Hepatocyte (in vitro differentiated cells): ENCODE data around the gene SCIN. TPM values are rescaled to one million over a fixed set of nuclear protein-coding genes. Genes with fewer than 3 reads are reported as not detected.

ENCODE experiments used
- DNase-seq: peaks from one replicate; pipeline ENCODE4 v3.0.0-alpha.2; 2016; ENCODE audit warnings: low spot score
- H2AFZ ChIP-seq: fragments of 200-600 bp; sonication (generic); 2 replicates; pipeline ENCODE4 v1.6.0; 2016; ENCODE audit warnings: antibody characterized with exemption, mild to moderate bottlenecking
- H3K27ac ChIP-seq: fragments of 200-600 bp; sonication (generic); 2 replicates; pipeline ENCODE4 v1.5.1; 2016; ENCODE audit warnings: mild to moderate bottlenecking
- H3K27me3 ChIP-seq: fragments of 200-600 bp; sonication (generic); 2 replicates; pipeline ENCODE4 v1.6.1; 2016
- H3K36me3 ChIP-seq: fragments of 200-600 bp; sonication (generic); replicated peaks from 2 replicates; pipeline ENCODE4 v1.5.1; 2016; ENCODE audit warnings: low read depth; ENCODE audit not compliant: insufficient read depth
- H3K4me1 ChIP-seq: fragments of 200-600 bp; sonication (generic); 2 replicates; pipeline ENCODE4 v1.5.1; 2016; ENCODE audit warnings: mild to moderate bottlenecking, moderate library complexity; ENCODE audit not compliant: insufficient read depth
- H3K4me2 ChIP-seq: fragments of 200-600 bp; sonication (generic); 2 replicates; pipeline ENCODE4 v1.6.0; 2016
- H3K4me3 ChIP-seq: fragments of 200-600 bp; sonication (generic); 2 replicates; pipeline ENCODE4 v1.5.1; 2016; ENCODE audit warnings: mild to moderate bottlenecking
- H3K79me2 ChIP-seq: fragments of 200-600 bp; sonication (generic); 2 replicates; pipeline ENCODE4 v1.6.0; 2017; ENCODE audit warnings: mild to moderate bottlenecking
- H3K9me2 ChIP-seq: fragments of 200-600 bp; sonication (generic); replicated peaks from 2 replicates; pipeline ENCODE4 v1.6.0; 2017; ENCODE audit warnings: mild to moderate bottlenecking; ENCODE audit not compliant: insufficient read depth
- H3K9me3 ChIP-seq: fragments of 200-600 bp; sonication (generic); 2 replicates; pipeline ENCODE4 v1.5.1; 2016; ENCODE audit warnings: low read depth, mild to moderate bottlenecking
- H4K20me1 ChIP-seq: fragments of 200-600 bp; sonication (generic); 2 replicates; pipeline ENCODE4 v1.6.0; 2016; ENCODE audit warnings: mild to moderate bottlenecking; ENCODE audit not compliant: insufficient read depth, poor library complexity, severe bottlenecking
- CTCF ChIP-seq: fragments of 200-600 bp; sonication (generic); IDR thresholded peaks from 2 replicates; pipeline ENCODE4 v1.5.1; 2016; ENCODE audit warnings: antibody characterized with exemption, mild to moderate bottlenecking; ENCODE audit not compliant: poor library complexity
- EZH2 ChIP-seq: fragments of 200-600 bp; sonication (generic); IDR thresholded peaks from 2 replicates; pipeline ENCODE4 v1.6.1; 2016; ENCODE audit warnings: antibody characterized with exemption, mild to moderate bottlenecking, borderline replicate concordance
- EZH2phosphoT487 ChIP-seq: fragments of 200-600 bp; sonication (generic); IDR thresholded peaks from one replicate; pipeline ENCODE4 v1.6.1; 2018; ENCODE audit warnings: antibody characterized with exemption, mild to moderate bottlenecking, low read depth, moderate library complexity; ENCODE audit not compliant: unreplicated experiment, severe bottlenecking
- WGBS: methylation state at CpG from one replicate; pipeline ENCODE4 v1.1.6; 2016; ENCODE audit warnings: low lambda C conversion rate; ENCODE audit errors: missing lambda C conversion rate; 5-methylcytosine and 5-hydroxymethylcytosine counted together
- polyA plus RNA-seq: library from polyadenylated mRNA; unstranded; fragments of >200 nt; fragmentation: Nextera tagmentation; extraction: Ambion mirVana; gene quantifications from 2 replicates; pipeline ENCODE4 v1.2.1, GENCODE V29; 2016
- total RNA-seq: library from RNA; depleted of rRNA; stranded (reverse); fragments of >200 nt; gene quantifications from 2 replicates; pipeline ENCODE4 v1.2.3, GENCODE V29; 2014

The SCIN gene
- total and polyA plus RNA-seq, 2 experiments from 2014 or later, result 6.3 to 6.7 TPM

GRCh38 chr7:12630513-12630819 is 59.9 kb downstream of the SCIN start:
- TF ChIP-seq EZH2 (no peak), EZH2phosphoT487 (no peak), CTCF (no peak)
- no peaks in the 10 kb centered on the region for H3K4me1 ChIP-seq
- no peak overlapping the region for H3K4me2 ChIP-seq
- H2AFZ ChIP-seq, result no peak overlapping the region
- H3K36me3 ChIP-seq, result no peaks in the 10 kb centered on the region
- no peak overlapping the region for H3K4me3 ChIP-seq
- no peaks in the 10 kb centered on the region for H3K27me3 ChIP-seq
- H4K20me1 ChIP-seq, result no peaks in the 10 kb centered on the region
- no peaks in the 10 kb centered on the region for H3K9me3 ChIP-seq
- 72% methylated on average over 6 of the region's 6 CpGs for WGBS
- no peak for DNase-seq
- no peaks in the 10 kb centered on the region for H3K79me2 ChIP-seq
- H3K27ac ChIP-seq, result no peak overlapping the region
- no peaks in the 10 kb centered on the region for H3K9me2 ChIP-seq

- no peak overlapping the region for H3K4me2 ChIP-seq
- no peaks in the 10 kb centered on the region for H4K20me1 ChIP-seq
- H2AFZ ChIP-seq, result no peak overlapping the region
- no peak overlapping the region for H3K27ac ChIP-seq
- no peaks in the 10 kb centered on the region for H3K27me3 ChIP-seq
- no peaks in the 10 kb centered on the region for H3K79me2 ChIP-seq
- DNase-seq, result no peak
- H3K4me1 ChIP-seq, result no peaks in the 10 kb centered on the region
- TF ChIP-seq EZH2 (no peak), CTCF (no peak), EZH2phosphoT487 (no peak)
- no peaks in the 10 kb centered on the region for H3K36me3 ChIP-seq
- WGBS, result 80% methylated on average over 4 of the region's 4 CpGs
- no peaks in the 10 kb centered on the region for H3K9me2 ChIP-seq
- H3K4me3 ChIP-seq, result no peak overlapping the region
- no peaks in the 10 kb centered on the region for H3K9me3 ChIP-seq
These were observed 63.1 kb downstream of the SCIN start for GRCh38 chr7:12633582-12633981.

GRCh38 chr7:12635830-12636229 is 65.3 kb downstream of the SCIN start:
- no peak overlapping the region for H3K4me2 ChIP-seq
- no peak for DNase-seq

More at GRCh38 chr7:12635830-12636229, 65.3 kb downstream of the SCIN start:
- H4K20me1 ChIP-seq, result no peaks in the 10 kb centered on the region
- H3K27me3 ChIP-seq, result no peaks in the 10 kb centered on the region
- H3K36me3 ChIP-seq, result no peaks in the 10 kb centered on the region
- no peaks in the 10 kb centered on the region for H3K4me1 ChIP-seq
- no peaks in the 10 kb centered on the region for H3K79me2 ChIP-seq
- H3K4me3 ChIP-seq, result no peak overlapping the region
- no peak overlapping the region for H3K27ac ChIP-seq
- 63% methylated on average over 6 of the region's 6 CpGs for WGBS
- no peak overlapping the region for H2AFZ ChIP-seq
- H3K9me3 ChIP-seq, result no peaks in the 10 kb centered on the region
- no peak for TF ChIP-seq EZH2phosphoT487
- TF ChIP-seq CTCF, result no peak
- TF ChIP-seq EZH2, result no peak
- H3K9me2 ChIP-seq, result no peaks in the 10 kb centered on the region
